Stimulated activated CD8-positive, alpha-beta memory T cell treated with anti-CD3 and anti-CD28 coated beads, Interleukin-12 subunit alpha, Interleukin-12 subunit beta, amount 100 ng/mL, for 4 hours (primary cell): ENCODE results near the gene TSPAN8.
"Not testable (repeated sequence)": the region's sequence is repeated elsewhere in the genome, so short reads cannot be mapped to it uniquely, and the experiment has no call there.

ENCODE experiments used
- DNase-seq: peaks from one replicate; pipeline ENCODE4 v3.0.0-alpha.2; 2020; ENCODE audit warnings: low read depth

The TSPAN8 gene

DNA sequence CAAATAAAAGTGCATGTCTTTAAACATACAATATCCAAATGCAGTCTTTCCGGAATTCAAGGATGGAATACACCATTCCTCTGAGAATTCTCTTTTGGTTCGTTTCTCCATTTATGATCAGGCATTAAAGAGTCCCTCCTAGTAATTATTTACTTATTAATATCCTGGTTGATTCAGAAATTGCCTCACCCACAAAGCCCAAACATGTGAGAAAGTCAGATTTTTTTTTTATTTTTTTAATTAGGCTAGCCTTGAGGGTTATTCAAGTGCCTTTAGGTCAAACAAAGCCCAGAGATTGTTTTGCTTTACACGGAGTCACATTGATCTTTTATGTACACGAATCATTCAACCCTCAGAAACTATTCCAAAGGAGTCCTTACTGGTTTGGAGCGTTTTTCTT is 6.4 kb upstream of the TSPAN8 start:
- no peak for DNase-seq

DNA sequence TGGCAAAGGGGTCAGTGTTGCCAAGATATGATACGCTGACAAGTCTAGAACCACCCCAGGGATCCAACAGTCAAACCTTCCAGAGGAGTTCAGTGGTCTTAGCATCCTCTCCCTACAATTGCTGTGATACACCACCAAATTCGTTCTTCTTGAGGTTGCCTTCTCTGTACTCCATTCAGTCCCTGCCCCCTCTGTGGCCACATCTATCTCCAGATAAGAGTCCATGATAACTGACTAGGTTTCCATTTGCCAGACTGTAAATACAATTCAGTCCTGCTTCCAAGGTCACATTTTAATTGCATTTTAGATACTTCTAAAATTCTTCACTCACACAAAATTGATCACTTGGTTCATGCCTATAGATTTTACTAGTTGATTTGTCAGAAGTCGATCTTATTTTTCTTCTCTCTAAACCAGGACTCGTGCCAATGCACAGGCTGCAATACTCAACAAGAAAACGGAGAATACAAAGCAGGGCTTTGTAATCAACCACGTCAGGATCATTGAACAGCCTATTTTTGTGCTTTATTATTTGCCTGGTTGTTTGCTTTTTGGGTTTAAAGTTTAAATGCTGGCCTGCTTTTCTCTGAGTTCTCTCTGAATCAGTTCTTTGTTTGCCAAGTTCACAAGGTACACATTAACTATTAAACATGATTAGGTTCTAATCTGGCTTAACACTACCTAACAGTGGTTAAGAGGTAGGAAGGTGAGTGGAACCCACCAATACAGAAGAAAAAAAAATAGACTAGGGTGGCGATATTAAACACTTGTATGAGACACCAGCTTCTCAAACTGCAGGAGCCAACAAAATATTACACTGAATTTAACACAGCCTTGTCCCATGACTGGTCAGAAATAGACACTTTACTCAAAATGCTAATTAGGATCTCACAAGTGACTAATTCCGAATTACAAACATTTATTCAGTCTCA is 5.3 kb upstream of the TSPAN8 start:
- DNase-seq: no peak

DNA sequence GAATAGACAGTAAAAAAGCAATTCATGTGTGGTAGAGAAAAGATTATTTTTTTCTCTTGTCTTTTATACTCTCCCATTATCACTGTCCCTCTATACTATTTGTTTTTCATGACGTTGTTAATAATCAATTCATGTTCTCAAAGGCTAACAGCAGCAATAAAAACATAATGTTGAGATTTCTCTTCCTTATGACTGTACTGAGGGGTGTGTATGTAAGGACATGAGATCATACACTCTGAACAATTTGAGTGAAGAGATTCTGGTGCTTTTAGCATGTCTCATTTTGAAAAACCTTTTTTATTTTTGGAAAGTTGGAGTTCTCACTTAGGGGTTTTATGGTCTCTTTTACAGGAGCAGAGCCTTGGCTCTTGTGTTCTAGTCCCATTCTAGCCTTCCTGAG is 3.8 kb upstream of the TSPAN8 start:
- DNase-seq: no peak

DNA sequence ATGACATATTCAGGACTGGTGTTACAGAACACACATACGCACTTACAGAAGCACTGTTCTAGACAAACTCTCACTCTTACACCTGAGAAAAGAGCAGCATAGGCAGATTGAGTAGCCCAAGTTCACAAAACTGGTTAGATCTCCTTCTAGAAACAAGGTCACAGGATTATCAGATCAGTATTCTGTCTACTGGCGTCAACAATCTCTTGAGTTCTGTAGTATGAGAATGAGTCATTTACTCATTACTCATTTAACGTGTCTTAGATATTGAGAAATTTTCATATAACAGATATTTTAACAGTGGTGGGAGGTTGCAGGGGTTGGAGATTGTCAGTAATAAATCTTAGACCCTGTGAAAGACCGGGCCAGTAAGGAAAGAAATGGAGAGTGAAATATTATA is 2.8 kb upstream of the TSPAN8 start:
- no peak for DNase-seq

DNA sequence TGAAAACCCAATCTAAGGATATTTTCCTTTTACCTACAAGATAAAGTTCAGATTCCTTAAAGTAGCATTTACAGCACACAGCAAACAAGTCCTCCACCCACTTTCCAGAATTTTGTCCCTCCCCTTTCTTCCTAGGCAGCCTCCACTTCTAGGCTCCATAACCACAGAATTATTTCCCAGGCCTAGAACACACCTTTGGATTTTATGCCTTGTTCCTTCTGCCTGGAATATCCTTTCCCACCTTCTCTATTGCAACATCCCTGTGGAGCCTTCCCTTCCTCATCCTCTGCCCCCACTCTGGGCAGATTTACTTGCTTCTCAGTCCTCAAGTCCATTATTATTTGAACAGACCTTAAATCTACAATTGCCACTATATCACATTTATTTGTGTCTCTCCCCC is 2.1 kb upstream of the TSPAN8 start:
- no peak for DNase-seq

DNA sequence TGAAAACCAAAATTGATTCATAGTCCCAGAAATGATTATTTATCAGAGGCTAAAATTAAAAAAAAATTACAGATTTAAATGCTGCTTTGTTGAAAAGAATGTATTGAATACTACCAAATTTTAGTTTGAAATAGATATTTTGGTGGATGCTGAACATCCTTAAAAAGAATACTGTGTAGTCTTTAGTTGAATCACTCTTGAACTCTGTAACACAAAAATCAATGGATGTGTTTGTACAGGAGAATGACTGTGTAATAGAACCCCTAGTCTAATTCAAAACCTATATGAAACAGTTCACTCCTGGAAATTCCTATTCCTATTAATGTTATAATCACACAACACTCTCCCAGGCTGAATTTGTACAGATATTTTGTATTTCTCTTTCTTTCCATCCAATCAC is 1.5 kb upstream of the TSPAN8 start:
- no peak for DNase-seq

DNA sequence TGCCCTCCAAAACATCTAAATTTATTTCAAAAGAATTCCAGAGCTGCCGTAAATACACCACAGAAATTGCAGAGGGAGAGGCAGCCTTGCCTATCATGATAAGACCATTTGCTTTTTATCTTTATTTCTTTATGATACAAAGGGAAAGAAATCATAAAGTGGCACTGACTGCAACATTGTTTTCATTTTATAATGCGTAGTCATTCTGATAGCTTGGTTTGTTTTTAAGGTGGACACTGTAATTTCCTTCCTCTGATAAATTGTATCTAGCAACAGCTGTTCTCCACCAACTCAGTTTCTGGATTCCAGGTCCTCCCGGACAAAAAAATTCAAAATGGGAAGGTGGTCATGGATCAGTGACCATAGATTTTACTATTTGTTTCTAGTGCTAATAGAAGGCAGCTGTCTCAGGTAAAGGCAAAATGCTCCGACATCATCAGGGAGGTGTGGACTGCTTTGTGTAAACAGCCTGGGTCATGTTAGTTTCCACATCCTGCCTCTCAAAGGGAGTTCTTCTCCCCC is 623 bp upstream of the TSPAN8 start:
- DNase-seq: no peak

DNA sequence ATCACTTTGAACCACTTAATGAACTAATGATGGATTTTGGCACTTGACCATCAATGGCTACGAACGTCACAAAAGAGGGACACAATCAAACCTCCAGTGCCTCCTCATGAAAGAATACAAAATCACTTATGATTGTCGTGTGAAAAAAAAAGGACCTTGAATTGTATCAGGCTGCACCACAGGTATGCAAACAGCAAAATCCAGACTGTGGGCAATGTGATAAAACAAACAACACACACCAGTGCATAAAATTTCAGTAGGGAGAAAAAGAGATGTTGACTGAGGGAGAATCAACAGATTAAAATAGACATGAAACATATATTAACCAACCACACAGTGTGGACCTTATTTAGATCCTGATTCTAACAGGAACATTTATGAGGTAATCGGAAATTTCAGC is 2.6 kb downstream of the TSPAN8 start:
- no peak for DNase-seq

DNA sequence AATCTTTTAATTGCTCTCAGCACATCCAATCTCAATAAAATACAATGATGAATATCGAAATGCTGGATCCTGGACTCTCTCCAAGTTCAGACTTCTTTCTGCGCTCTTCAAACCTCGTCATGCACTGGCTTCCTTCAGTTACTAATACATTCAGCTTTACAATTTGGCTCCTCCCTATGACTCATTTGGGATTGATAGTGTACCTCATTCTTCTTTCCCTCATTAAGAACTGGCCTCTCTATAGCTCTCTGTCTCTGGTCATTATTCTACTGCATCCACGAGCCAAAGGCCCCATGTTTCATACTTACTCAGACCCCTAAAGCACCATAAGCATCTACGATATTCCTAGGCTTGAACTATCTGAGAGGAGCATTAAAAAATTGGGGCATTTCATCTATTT is 4.9 kb downstream of the TSPAN8 start:
- DNase-seq: no peak

DNA sequence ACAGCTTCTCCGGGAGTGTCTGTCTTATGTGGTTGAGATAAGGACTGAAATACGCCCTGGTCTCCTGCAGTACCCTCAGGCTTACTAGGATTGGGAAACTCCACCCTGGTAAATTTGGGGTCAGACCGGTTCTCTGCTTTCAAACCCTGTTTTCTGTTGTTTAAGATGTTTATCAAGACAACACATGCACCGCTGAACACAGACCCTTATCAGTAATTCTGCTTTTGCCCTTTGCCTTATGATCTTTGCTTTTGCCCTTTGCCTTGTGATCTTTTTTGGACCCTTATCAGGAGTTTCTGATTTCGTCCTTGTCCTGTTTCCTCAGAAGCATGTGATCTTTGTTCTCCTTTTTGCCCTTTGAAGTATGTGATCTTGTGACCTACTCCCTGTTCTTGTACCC is 7.8 kb downstream of the TSPAN8 start:
- DNase-seq: not testable (repeated sequence)

DNA sequence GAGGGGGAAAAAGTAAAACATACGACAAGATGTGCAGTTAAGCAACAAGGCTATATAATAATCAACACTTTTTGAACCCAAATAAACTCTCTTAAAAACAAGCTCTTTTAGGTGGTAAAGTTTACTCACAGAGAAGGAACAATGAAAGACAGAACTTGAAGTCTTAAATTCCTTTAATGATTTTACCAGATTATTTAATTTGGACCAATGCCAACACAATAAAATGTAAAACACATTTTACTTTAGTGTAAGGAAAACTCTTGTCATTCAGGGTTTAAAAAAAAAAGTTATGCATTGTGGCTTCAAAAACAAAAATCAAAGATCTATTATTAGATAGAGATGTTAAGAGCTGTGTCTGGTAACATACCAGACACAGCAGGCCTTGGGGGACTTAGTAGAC is 13.1 kb downstream of the TSPAN8 start:
- no peak for DNase-seq

DNA sequence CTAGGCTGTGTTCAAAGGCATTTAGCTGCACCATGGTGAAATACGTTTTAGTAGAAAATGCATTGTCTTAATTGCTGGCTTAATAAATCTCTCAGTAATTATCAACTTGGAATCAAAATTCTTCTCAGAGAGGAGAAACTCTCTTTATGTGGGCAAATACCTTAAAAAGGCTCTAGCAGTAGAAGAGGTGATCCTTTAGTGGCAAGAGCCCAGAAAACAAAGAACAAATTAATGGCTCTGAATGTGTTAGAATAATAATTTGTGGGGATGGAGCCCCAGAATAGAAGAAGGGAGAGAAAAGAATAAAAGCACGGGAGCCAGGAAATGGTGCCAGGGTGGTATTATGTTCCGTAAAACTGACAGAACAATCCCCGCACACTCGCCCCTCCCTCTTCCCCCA is 14.8 kb downstream of the TSPAN8 start:
- DNase-seq: no peak

DNA sequence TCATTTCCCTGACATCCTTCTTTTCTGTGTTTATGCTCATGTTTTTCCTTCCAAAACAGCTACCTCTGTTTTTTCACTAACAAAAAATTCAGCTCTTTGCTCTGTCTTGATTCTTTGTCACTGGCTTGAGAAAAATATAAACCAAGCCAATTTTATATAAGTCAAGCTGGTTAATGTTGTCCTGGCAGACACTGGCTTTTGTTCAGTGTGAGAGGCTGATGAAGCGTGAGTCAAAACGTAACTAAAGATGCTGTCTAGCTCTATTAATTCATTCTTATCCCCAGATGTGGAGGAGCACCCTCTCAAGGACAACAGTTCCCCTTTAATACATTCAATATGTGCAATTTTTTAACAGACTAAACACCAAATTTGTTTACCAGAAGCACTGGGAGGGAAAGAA is 15.8 kb downstream of the TSPAN8 start:
- DNase-seq: no peak

DNA sequence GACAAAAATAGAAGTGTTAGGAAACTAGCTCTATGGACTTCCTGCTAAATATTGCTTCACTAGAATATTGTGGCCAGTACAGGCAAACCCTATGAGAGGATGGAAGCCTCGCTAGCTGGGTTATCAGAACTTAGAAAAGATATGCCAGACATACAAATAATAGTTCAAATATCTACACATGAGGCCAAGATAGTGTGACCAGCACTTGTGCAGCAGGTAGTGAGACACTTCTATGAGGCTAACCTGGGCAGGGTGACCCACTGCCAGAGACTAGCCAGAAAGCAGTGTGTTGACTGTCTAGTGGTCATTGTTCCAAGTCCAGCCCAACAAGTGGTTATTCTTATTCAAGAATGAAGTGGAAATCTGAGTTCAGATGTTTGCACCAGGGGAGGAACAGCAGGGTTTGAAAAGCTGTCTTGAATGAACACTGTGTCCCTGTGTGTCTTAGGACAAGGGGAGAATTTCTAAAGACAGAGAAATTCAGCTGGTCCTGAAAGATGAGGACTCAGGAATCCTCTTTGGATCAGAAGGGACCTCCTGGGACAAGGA is 16.3 kb downstream of the TSPAN8 start:
- no peak for DNase-seq

DNA sequence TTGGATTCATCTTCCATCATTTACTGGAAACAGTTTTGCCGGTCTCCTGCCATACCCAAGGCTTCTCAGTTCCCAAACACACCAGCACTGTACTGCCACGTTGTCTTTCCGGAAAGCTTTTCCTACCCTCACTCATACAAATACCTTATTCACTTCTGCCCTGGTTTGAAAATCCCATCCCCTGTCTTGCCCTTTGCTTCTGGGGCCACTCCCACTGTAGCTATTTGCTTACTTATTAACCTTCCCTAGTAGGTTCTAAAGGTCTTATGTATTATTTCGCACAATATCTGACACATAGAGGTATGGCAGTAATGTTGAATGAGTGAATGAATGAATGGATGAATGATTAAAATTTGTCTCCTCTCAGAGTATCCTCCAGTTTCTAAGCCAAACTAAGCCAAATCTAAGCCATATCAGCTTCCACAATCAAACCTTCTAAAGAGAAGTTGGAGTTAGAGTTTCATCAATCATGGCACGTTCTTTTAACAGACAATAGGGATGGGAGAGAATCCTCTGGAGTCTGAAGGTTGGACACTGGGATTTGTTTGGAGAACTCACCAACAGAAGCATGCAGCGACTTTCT is 18.6 kb downstream of the TSPAN8 start:
- no peak for DNase-seq

DNA sequence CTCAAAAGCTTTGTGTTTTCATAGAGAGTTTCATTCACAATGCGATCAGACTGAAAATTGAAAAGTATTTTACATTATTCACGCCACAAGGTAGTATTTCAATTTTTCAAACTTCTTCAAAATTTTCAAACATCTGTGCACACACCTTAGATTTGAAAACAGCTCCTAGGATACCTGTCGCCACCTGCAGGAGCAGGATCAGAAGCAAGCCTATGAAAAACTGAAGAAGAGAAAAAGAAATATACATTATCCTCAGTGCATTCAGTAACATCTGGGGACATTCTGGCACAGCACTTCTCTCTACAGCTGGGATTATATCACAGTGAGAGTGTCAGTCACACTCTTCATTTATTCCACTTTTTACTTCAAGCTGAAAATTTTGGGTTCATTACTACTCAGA is 19.8 kb downstream of the TSPAN8 start:
- no peak for DNase-seq

DNA sequence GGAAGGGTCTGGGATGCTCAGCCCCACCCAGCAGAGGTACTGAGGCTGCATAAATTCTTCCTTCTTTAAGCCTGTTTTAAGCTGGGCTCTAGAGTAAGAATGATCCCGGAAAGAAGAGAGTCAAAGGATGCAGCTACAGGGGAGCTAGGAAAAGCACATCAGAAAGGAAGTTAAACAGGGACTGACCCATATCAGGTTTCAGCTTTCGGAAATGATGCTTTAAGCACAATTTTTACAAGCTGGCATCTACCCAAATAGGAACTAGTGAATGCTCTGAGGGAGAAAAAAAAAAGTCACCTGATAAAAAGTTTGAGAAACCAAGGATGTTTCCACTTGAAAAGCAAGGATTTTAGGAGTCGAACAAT is 22.0 kb downstream of the TSPAN8 start:
- no peak for DNase-seq

DNA sequence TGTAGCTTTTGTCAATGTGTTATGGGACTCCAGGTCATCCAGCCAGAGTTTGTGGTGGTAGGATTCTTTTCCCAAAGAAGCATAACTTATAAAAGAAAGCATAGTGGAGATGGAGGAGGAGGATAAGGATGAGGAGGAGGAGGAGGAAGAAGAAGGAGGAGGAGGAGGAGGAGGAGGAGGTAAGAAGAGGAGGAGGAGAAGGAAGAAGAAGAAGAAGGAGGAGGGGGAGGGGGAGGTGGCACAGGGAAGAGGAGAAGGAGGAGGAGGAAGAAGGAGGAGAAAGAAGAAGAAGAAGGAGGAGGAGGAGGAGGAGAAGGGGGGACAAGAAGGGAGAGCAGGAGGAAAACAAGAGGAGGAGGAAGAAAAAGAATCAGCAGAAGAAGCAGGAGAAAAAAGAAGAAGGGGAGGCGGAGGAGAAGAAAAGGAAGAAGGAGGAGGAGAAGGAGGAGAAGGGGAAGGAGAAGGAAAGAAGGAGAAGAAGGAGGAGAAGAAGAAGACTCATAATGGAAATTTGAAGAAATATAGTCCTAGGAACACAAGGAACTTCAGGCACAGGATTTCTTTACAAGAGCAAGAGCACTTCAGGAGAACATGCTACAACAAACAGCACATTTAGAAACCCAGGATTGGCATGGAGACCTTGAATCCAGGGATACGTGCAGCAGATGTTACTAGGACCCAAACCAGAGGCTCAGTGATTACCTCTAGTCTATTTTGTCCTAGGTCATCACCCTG is 22.6 kb downstream of the TSPAN8 start:
- no peak for DNase-seq

DNA sequence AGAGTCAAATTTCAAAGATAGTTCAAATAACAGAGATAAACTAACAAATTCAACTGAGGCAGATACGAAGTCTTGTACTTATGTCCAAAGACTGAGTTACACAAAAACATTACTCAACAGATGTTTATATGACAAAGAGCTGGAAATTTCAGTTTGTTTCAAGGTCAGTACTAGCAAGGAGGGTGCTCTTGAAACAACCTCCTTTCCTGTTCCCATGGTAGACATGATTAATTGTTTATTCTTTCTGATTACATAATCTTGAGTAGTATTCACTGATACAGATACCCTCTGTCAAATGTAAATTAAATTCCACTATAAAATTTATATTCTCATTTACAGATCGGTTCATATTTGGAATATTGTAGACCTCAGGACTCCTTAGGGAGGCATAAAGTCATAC is 23.4 kb downstream of the TSPAN8 start:
- no peak for DNase-seq

DNA sequence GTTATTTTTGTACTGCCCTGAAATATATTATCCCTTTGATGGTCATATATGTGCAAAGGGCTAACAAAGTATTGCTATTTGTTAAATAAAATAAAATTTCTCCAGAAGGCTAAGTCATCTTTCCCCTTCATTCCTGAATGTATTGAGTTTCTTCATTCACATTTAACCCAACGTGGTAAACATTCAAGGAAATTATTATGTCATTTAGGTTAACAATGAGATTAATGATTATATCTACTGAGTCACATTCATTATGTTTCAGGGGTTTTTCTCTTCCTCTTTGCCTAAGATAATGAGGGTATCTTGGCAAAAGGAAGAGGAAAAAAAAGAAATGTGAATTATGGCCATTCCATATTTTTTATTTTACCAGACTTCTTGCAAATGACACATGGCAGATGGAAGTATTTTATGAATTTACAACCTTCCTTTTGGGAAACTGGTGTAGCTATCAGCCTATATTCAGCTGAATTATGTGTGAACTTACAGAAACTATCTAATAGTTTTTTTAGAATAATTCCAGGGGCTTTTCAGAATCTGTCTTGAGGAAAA is 27.2 kb downstream of the TSPAN8 start:
- no peak for DNase-seq

DNA sequence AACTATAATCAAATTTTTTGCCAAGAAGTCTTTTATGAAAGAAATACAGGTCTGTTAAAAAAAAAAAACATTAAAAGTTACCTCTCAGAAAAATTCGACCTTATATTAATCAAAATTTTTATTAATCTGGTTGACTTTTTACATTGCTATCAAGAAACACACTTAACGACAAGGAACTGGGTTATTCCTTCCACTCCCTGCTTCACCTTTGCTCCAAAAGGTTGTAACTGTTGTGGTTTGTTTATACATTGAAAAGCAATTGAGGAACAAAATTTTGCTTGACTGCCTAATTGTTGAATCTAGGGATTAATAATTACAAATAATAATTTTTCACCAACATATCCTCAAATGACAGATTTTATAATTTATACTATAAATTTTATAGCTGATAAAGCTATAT is 28.4 kb downstream of the TSPAN8 start:
- no peak for DNase-seq

DNA sequence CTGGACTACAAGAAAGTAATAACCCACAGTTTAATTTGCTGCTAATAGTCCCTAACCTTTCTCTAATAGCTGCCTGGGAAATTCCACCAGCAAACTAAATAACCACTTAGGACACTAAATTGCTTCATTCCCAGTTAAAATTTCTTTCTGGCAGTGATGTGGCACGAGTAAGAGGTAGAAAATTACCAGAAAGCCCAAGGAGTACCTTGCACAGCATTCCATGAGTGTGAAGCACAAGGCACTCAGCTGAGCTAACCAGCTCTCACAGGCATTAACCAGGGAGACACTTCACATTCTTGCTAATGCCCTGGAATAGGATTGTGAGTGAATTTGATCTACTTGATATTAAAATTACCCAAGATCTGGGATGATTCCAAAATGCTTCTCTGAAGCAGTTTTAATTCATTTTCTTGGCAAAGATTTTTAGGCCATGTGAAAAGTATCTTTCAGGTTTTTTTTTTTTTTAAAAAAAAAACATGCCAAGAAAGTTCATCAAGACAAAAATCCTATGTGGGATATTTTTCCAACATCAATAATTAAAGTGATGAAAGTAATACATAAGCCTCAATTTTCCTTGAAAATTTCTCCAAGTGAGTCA is 29.5 kb downstream of the TSPAN8 start:
- DNase-seq: no peak
